Renal pelvis (tissue), 12 donors: ENCODE data around the gene GRB2. TPM values are rescaled to one million over a fixed set of nuclear protein-coding genes. Genes with fewer than 3 reads are reported as not detected.
"Not testable (repeated sequence)": the region's sequence is repeated elsewhere in the genome, so short reads cannot be mapped to it uniquely, and the experiment has no call there.

ENCODE experiments used
- DNase-seq: peaks from one replicate; pipeline ENCODE4 v3.0.0-alpha.2; 2013
- long read RNA-seq, 16 experiments: transcript quantifications; one replicate each; lab custom pipeline, GENCODE V29; 2026
- polyA plus RNA-seq, 3 donors: library from polyadenylated mRNA; unstranded; fragments of 120-200 nt; gene quantifications; one replicate each; pipeline ENCODE4 v1.2.1, GENCODE V29; 2013; ENCODE audit not compliant: insufficient read length in 3 of 3

The GRB2 gene
- 10 to 100 TPM; 87.7 to 96.9 (median 94.9) TPM for polyA plus RNA-seq
- long read RNA-seq, donor 1, transcript GRB2-202 (6 exons, 3,248 nt): major isoform, 18 of 34 reads
- long read RNA-seq, donor 1, transcript GRB2-205 (5 exons, 3,182 nt): minor isoform, 5 of 34 reads
- long read RNA-seq, donor 1, partial matches to known transcripts: 10 of 34 reads
- long read RNA-seq, donor 1, other reads (novel, unspliced or antisense): 0 of 34 reads
- long read RNA-seq, donor 2, transcript GRB2-205 (5 exons, 3,182 nt): minor isoform, 8 of 183 reads
- long read RNA-seq, donor 2, transcript GRB2-202 (6 exons, 3,248 nt): major isoform, 28 of 183 reads
- long read RNA-seq, donor 2, partial matches to known transcripts: 147 of 183 reads
- long read RNA-seq, donor 2, other reads (novel, unspliced or antisense): 0 of 183 reads
- long read RNA-seq, donor 3, transcript GRB2-202 (6 exons, 3,248 nt): major isoform, 18 of 28 reads
- long read RNA-seq, donor 3, transcript GRB2-205 (5 exons, 3,182 nt): minor isoform, 10 of 28 reads
- long read RNA-seq, donor 3, partial matches to known transcripts: 0 of 28 reads
- long read RNA-seq, donor 3, other reads (novel, unspliced or antisense): 0 of 28 reads
- long read RNA-seq, donor 4, transcript GRB2-205 (5 exons, 3,182 nt): minor isoform, 5 of 35 reads
- long read RNA-seq, donor 4, transcript GRB2-202 (6 exons, 3,248 nt): major isoform, 17 of 35 reads
- long read RNA-seq, donor 4, partial matches to known transcripts: 12 of 35 reads
- long read RNA-seq, donor 4, other reads (novel, unspliced or antisense): 0 of 35 reads
- long read RNA-seq, donor 5, transcript GRB2-202 (6 exons, 3,248 nt): major isoform, 12 of 16 reads
- long read RNA-seq, donor 5, partial matches to known transcripts: 0 of 16 reads
- long read RNA-seq, donor 5, other reads (novel, unspliced or antisense): 0 of 16 reads
- long read RNA-seq, donor 6, transcript GRB2-205 (5 exons, 3,182 nt): minor isoform, 11 of 42 reads
- long read RNA-seq, donor 6, transcript GRB2-202 (6 exons, 3,248 nt): major isoform, 18 of 42 reads
- long read RNA-seq, donor 6, partial matches to known transcripts: 12 of 42 reads
- long read RNA-seq, donor 6, other reads (novel, unspliced or antisense): 0 of 42 reads
- long read RNA-seq, donor 7, transcript GRB2-202 (6 exons, 3,248 nt): major isoform, 27 of 60 reads
- long read RNA-seq, donor 7, transcript GRB2-205 (5 exons, 3,182 nt): minor isoform, 11 of 60 reads
- long read RNA-seq, donor 7, partial matches to known transcripts: 20 of 60 reads
- long read RNA-seq, donor 7, other reads (novel, unspliced or antisense): 0 of 60 reads
- long read RNA-seq, donor 8, transcript GRB2-202 (6 exons, 3,248 nt): minor isoform, 7 of 66 reads
- long read RNA-seq, donor 8, transcript GRB2-205 (5 exons, 3,182 nt): major isoform, 8 of 66 reads
- long read RNA-seq, donor 8, partial matches to known transcripts: 50 of 66 reads
- long read RNA-seq, donor 8, other reads (novel, unspliced or antisense): 0 of 66 reads
- long read RNA-seq, donor 9, transcript GRB2-202 (6 exons, 3,248 nt): major isoform, 37 of 82 reads
- long read RNA-seq, donor 9, transcript GRB2-205 (5 exons, 3,182 nt): minor isoform, 19 of 82 reads
- long read RNA-seq, donor 9, partial matches to known transcripts: 24 of 82 reads
- long read RNA-seq, donor 9, other reads (novel, unspliced or antisense): 0 of 82 reads
- long read RNA-seq, donor 10, transcript GRB2-202 (6 exons, 3,248 nt): major isoform, 23 of 49 reads
- long read RNA-seq, donor 10, transcript GRB2-205 (5 exons, 3,182 nt): minor isoform, 5 of 49 reads
- long read RNA-seq, donor 10, partial matches to known transcripts: 20 of 49 reads
- long read RNA-seq, donor 10, other reads (novel, unspliced or antisense): 0 of 49 reads
- long read RNA-seq, donor 11, transcript GRB2-202 (6 exons, 3,248 nt): major isoform, 16 of 44 reads
- long read RNA-seq, donor 11, transcript GRB2-205 (5 exons, 3,182 nt): minor isoform, 6 of 44 reads
- long read RNA-seq, donor 11, partial matches to known transcripts: 22 of 44 reads
- long read RNA-seq, donor 11, other reads (novel, unspliced or antisense): 0 of 44 reads
- long read RNA-seq, donor 12, transcript GRB2-205 (5 exons, 3,182 nt): minor isoform, 12 of 63 reads
- long read RNA-seq, donor 12, transcript GRB2-202 (6 exons, 3,248 nt): major isoform, 33 of 63 reads
- long read RNA-seq, donor 12, partial matches to known transcripts: 16 of 63 reads
- long read RNA-seq, donor 12, other reads (novel, unspliced or antisense): 0 of 63 reads
- long read RNA-seq, donor 13, transcript GRB2-202 (6 exons, 3,248 nt): major isoform, 13 of 21 reads
- long read RNA-seq, donor 13, transcript GRB2-205 (5 exons, 3,182 nt): minor isoform, 6 of 21 reads
- long read RNA-seq, donor 13, partial matches to known transcripts: 0 of 21 reads
- long read RNA-seq, donor 13, other reads (novel, unspliced or antisense): 0 of 21 reads
- long read RNA-seq, donor 14: 0 reads
- long read RNA-seq, donor 15: 0 reads
- long read RNA-seq, donor 16, transcript GRB2-202 (6 exons, 3,248 nt): major isoform, 32 of 62 reads
- long read RNA-seq, donor 16, transcript GRB2-205 (5 exons, 3,182 nt): minor isoform, 12 of 62 reads
- long read RNA-seq, donor 16, partial matches to known transcripts: 18 of 62 reads
- long read RNA-seq, donor 16, other reads (novel, unspliced or antisense): 0 of 62 reads

DNA sequence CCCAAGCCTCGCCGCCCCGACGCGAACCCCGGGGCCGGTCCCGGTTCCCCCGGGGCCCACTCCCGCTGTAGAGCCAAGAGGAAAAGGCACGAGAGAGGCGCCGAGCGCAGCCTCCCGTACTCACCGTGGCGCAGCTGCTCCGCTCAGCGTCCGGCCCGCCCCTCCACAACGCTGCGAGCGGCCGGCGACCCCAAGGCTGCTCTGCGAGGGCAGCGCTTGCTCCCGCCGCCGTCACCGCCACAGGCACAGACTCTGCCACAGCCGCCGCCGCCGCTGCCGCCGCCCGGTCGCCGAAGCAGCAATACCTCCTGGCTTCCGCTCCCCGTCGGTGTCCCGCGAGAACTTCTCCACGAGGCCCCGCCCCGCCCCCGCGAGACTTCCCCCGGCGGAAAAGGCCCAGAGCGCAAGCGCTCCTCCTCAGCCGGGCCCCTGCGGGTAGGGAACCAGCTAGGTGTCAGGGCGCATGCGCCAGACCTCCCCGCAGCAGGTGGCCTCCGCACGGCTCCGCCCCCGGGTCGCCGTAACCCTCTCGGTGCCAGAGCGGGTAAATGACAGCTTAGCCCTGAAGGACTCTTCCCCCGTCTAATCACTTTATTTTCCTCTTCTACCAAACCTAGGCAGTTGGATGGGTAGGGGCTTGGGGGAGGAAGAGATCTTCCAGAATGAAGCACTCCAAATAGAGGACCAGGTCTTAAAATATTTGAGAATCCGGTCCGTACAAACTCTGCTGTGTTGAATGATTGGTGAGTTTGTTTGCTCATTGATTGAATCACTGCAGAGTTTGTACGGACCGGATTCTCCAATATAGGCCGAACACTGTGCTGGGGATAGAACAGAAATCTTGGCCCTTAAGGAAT is at the start of gene GRB2:
Gene GRB2, minus strand, starts transcription at position 314 of the 857 bp plus-strand sequence. CDS start 12,050 bp downstream, outside the sequence.
- DNase-seq: peak; percentile 97

DNA sequence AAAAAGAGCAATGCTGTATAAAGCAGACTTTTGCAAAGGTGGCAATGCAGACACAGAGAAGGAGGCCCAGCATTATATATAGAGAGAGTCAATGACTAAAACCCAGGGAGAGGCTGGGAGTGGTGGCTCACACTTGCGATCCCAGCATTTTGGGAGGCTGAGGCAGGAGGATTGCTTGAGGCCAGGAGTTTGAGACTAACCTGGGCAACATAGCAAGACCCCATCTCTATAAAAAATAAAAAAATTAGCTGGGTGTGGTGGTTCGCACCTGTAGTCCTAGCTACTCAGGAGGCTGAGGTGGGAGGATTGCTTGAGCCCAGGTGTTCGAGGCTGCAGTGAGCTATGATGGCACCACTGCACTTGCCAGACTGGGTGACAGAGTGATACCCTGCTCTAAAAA is 49.2 kb upstream of the GRB2 start:
- not testable (repeated sequence) for DNase-seq

DNA sequence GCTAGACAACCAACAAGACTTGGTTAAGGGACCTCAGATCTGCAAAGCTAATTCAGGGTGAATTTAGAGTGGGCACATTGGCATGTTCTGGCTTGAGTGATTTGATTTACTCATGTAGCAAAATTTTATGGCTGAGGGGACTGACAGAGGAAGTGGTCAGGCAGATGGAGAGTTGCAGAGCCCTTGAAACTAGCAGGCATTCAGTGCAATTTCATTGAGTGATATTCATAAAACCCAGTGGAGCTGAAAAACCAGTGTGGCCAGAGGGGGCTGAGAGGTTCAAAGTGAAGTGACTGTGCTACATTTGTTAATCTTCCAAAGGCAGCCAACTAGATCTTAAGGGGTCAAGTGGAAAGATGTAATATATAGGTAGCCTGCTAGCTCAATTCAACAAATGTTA is 48.7 kb upstream of the GRB2 start:
- no peak for DNase-seq

- no peak for DNase-seq
Measured at GRCh38 chr17:75450270-75450669, 44.8 kb upstream of the GRB2 start.

- no peak for DNase-seq
Measured at GRCh38 chr17:75447951-75448856, 42.7 kb upstream of the GRB2 start.

- not testable (repeated sequence) for DNase-seq
Measured at GRCh38 chr17:75445896-75446295, 40.4 kb upstream of the GRB2 start.

GRCh38 chr17:75445296-75445695 is 39.8 kb upstream of the GRB2 start:
- no peak for DNase-seq

DNA sequence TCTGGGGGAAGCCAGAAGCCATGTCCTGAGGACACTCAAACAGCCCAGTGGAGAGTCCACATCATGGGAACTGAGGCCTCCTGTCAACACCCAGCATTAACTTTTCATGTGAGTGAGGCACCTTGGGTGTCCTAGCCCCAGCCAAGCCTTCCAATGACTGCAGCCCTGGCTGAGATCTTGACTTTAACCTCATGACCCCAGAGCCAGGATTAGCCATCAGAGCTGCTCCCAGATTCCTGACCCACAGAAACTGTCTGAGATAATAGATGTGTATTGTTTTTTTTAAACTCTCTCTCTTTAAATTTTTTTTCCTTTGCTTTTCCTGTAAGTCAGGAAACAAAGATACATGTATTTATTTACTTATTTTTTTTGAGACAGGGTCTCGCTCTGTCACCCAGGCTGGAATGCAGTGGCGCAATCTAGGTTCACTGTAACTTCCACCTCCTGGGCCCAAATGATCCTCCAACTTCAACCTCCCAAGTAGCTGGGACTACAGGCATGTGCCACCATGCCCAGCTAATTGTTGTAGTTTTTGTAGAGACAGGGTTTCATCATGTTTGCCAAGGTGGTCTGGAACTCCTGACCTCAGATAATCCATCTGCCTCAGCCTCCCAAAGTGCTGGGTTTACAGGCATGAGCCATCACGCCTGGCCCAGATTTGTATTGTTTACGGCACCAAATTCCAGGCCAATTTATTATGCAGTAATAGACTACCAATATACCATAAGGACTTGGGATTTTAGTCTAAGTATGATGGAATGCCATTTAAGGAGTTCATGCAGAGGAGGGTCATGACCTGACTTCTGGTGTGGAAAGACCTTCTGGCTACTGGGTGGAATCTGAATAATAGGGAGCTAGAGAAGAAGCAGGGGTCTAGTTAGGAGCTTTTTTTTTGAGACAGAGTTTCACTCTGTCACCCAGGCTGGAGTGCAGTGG is 37.0 kb upstream of the GRB2 start:
- DNase-seq: no peak

DNA sequence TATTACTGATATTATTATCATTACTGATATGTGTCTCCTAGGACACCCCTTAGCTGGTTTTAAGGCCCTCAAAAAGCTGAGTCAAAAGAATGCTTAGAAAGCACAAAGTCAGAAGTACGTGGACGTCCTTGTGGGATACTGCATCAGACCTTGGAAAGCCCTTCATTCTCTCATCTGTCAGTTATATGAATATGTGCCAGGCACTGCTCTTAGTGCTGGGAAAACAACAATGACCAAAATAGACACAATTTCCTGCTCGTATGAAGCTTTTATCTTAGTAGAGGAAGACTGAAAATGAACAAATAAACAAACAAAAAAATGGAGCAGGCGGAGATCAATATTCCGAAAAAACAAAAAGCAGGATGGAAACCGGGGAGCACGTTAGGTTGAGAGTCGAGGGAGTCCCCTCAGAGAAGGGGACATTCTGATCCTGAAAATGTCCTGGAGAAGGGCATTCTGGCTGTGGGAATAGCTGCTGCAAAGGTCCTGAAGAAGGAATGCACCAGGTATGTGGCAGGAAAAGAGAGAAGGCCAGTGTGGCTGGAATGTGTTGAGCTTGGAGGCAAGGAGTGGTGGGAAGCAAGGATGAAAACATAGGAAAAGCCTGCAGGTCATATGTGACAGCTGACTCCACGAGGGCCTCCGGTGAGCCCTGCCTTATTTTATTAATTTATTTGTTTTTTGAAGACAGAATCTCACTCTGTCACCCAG is 35.4 kb upstream of the GRB2 start:
- no peak for DNase-seq

DNA sequence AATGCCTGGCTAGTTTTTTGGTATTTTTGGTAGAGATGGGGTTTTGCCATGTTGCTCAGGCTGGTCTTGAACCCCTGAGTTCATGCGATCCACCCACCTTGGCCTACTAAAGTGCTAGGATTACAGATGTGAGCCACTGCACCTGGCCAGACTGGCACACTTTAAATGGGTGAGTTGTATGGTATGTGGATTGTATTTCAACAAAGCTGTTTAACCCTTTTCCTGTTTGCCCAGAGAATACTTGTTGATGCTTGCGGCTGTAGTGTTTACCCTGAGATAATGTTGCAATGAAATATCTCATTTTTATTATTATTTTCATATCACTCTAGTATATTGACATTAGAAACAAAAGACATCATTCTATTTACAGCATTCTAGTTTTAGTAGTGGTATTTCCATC is 33.8 kb upstream of the GRB2 start:
- no peak for DNase-seq

GRCh38 chr17:75437404-75437803 is 31.9 kb upstream of the GRB2 start:
- not testable (repeated sequence) for DNase-seq

- not testable (repeated sequence) for DNase-seq
Measured at GRCh38 chr17:75434433-75434832, 29.0 kb upstream of the GRB2 start.

- no peak for DNase-seq
Measured at GRCh38 chr17:75433218-75433783, 27.8 kb upstream of the GRB2 start.
